RWPE1 (cell line): ENCODE data around the gene LEAP2.

Experiments used
- CTCF ChIA-PET: fragments of 350-600 bp; sonication (Branson Sonifier 250); formaldehyde crosslinking; extraction: SDS; loops from one replicate; lab custom pipeline; 2021; lab: Yijun Ruan, JAX
- POLR2A ChIA-PET: fragments of 400-600 bp; formaldehyde crosslinking; extraction: SDS; loops from one replicate; lab custom pipeline; 2020; ENCODE audit warnings: antibody characterized with exemption; ENCODE audit not compliant: low non-redundant PET; lab: Yijun Ruan, JAX
- DNase-seq: peaks from one replicate; pipeline ENCODE4 v3.0.0; 2012; ENCODE audit warnings: low spot score
- H3K27ac ChIP-seq: fragments of 450-650 bp; 2 replicates; pipeline ENCODE4 v1.5.1; 2017
- TF ChIP-seq, protein P1 (sequence below): fragments of 450-650 bp; conservative IDR thresholded peaks from 2 replicates; pipeline ENCODE4 v1.5.1; 2017; ENCODE audit warnings: low read depth, mild to moderate bottlenecking

The LEAP2 gene

DNA sequence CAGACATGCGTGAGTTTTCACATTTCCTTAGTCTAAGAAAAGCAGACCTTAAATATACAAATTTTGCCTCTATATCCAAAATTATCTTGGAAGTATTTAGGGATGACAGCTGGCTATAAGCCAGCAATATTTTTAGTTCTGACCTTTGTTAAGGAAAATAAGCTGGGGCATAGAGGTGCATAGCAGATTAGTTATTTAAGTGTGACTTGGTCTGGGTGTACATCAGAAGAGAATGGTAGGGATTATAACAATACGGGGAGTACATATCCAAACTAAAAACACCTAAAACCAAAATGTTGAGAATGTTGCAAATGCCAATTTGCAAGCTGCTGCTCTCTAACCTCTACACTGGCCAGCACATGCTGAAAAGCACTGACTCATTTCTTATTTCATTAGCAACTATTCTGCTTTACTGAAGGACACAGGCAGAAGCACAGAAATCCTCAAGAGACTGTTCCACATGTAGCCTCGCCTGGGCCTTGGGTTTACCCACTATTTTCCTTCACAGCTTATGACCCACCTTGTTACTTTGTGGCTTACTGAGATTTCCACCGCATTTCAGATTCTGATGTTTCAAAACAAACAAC lies 22.3 kb downstream of the LEAP2 start:
- no peak overlapping the region for H3K27ac ChIP-seq
- POLR2A ChIA-PET, result no interaction called here
- TF ChIP-seq, protein P1, sequence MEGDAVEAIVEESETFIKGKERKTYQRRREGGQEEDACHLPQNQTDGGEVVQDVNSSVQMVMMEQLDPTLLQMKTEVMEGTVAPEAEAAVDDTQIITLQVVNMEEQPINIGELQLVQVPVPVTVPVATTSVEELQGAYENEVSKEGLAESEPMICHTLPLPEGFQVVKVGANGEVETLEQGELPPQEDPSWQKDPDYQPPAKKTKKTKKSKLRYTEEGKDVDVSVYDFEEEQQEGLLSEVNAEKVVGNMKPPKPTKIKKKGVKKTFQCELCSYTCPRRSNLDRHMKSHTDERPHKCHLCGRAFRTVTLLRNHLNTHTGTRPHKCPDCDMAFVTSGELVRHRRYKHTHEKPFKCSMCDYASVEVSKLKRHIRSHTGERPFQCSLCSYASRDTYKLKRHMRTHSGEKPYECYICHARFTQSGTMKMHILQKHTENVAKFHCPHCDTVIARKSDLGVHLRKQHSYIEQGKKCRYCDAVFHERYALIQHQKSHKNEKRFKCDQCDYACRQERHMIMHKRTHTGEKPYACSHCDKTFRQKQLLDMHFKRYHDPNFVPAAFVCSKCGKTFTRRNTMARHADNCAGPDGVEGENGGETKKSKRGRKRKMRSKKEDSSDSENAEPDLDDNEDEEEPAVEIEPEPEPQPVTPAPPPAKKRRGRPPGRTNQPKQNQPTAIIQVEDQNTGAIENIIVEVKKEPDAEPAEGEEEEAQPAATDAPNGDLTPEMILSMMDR, result no peak
- CTCF ChIA-PET, result interaction anchor here (0.6 kb wide), 1 partner anchor 8 kb away, joined by 6 read pairs; no protein-coding TSS in a partner anchor
- no peak for DNase-seq

DNA sequence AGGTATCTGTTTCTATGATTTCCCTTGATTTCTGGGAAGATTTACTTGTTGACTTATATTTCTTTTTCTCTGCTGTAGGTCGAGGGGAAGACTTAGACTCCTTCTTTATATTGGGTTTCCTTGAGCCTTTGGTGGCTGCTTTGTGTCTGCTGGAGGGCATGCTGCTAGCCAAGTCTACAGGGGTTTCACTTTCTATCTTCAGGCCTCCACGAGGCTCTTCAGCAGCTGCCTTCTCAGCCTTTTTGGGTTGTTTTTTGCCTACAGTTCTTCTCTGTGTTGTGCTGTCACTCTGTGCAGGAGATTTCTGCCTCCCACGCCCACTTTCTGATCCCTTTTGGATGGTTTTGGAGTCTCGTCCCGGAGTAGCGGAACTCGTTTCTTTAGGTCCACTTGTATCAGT lies 23.2 kb downstream of the LEAP2 start:
- H3K27ac ChIP-seq, result no peak overlapping the region
- POLR2A ChIA-PET, result no interaction called here
- CTCF ChIA-PET, result interaction anchor here (0.8 kb wide), 1 partner anchor 510 kb away, joined by 7 read pairs; no protein-coding TSS in a partner anchor
- DNase-seq, result no peak
- TF ChIP-seq, protein P1, result no peak

DNA sequence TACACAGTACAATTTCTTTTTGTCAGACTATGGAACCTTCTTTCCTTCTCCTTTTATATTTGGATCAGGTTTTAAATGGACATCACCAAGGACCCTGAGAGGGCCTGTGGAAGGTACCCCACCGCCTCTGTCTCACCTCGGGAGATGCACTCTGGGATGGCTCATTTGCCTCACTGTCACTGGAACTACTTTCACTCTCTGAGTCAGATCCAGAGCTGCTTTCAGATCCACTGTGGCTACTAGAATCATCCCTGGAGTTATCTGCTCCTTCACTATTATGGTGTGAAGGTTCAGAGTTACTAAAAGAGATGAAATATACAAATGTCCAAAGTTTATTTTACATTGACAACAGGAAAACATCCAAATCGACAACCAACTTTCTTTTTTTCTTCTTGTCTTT lies 24.6 kb downstream of the LEAP2 start:
- CTCF ChIA-PET, result interaction anchor here (0.7 to 1.2 kb wide), 5 partner anchors 7 to 64 kb away, joined by 3 to 5 read pairs (median 4); no protein-coding TSS in a partner anchor

DNA sequence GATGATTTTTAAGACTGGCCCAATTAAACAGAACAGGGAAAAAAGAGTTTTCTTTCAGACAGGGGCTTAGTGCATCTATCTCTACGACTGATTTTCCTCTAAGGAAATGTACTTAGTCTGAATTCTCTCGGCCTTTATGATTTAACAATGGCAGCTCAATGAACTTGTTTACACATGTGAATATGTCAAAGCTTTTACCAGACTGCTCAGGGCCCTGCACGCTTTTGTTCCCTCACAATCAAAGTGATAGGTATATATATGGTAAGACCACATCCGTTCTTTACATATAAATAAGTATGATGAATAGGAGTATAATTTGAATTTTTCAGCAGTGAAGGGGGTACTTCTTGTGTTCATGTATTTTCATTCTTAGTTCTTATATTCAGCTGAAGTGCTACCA lies 27.6 kb downstream of the LEAP2 start:
- CTCF ChIA-PET, result interaction anchor here (0.7 to 1.3 kb wide), 2 partner anchors 9 to 15 kb away, joined by 3 to 4 read pairs; no protein-coding TSS in a partner anchor
- TF ChIP-seq, protein P1, result no peak

More for the DNA sequence above, 24.6 kb downstream of the LEAP2 start:
- no peak overlapping the region for H3K27ac ChIP-seq
- POLR2A ChIA-PET, result no interaction called here
- DNase-seq, result no peak
- TF ChIP-seq, protein P1, result no peak

DNA sequence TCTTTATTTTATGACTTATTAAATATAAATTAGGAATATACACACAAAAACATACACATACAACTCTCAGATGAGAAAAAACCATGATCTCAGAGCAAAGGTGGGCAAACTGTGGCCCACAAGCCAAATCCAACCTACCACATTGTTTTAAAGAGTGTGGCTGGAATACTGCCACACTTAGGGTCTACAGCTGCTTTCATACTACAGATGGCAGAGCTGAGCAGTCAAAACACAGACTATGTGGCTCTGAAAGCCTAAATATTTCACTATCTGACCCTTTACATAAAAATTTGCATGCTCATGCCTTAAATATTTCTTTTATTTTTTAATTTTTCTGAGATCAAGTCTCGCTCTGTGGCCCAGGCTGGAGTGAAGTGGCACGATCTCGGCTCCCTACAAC lies 28.3 kb downstream of the LEAP2 start:
- ChIA-PET POLR2A (no interaction called here), CTCF (no interaction called here)
- DNase-seq, result no peak
- H3K27ac ChIP-seq, result no peak overlapping the region
- TF ChIP-seq, protein P1, result no peak

More for the DNA sequence above, 27.6 kb downstream of the LEAP2 start:
- POLR2A ChIA-PET, result no interaction called here
- H3K27ac ChIP-seq, result no peak overlapping the region
- no peak for DNase-seq

DNA sequence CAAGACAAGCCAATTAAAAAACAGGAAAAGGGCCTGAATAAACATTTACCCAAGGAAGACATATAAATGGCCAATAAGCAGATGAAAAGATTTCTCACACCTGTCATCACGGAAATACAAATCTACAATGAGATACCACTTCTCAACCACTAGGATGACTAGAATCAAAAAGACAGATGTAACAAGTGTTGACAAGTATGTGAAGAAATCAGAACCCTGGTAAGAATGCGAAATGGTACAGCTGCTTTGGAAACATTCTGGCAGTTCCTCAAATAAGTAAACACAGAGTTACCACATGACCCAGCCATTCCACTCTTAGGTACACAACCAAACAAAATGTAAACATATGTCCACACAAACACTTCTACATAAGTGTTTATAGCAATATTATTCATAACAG lies 32.5 kb downstream of the LEAP2 start:
- TF ChIP-seq, protein P1, result no peak
- POLR2A ChIA-PET, result no interaction called here
- peak; percentile 13 for DNase-seq
- CTCF ChIA-PET, result interaction anchor here (0.7 kb wide), 1 partner anchor 164 kb away, joined by 3 read pairs; no protein-coding TSS in a partner anchor
- H3K27ac ChIP-seq, result no peak overlapping the region
